Left colon (tissue), 2 donors: ENCODE results near the gene SNAI3. TPM values are rescaled to one million over a fixed set of nuclear protein-coding genes. Genes with fewer than 3 reads are reported as not detected.

Source experiments
- ATAC-seq: fragments of 200-7000 bp; cut with Tn5 transposase; one replicate; pipeline ENCODE4 v1.9.1; 2020; ENCODE audit warnings: mild to moderate bottlenecking, moderate library complexity
- DNase-seq, 2 donors: peaks; one replicate each; pipeline ENCODE4 v3.0.0-alpha.2; 2020
- intact Hi-C, 2 donors: fragments of 100-400 bp; cut with DNase I in 1 of 2; cut with micrococcal nuclease in 1 of 2; formaldehyde crosslinking; loops; one replicate each; pipeline versions ENCODE4 v1.11.2 to v1.14.0; 2022; cut with DNase I, micrococcal nuclease
- total RNA-seq, 2 donors: library from RNA; stranded (reverse); fragmentation: NEBNext Ultra II Directional; extraction: Animal tissue kit (Norgen Biotek cat#: 25700); gene quantifications; one replicate each; pipeline ENCODE4 v1.2.1, GENCODE V29; 2021
- donor health status: DM: no; HTN: no; CAD: no.
- donor health status: DM: yes; HTN: yes; CAD: no.

The SNAI3 gene
- total RNA-seq, 2 donors from 2014 or later = 0.15 to 0.92 TPM

GRCh38 chr16:88722784-88723506 lies 36.6 kb upstream of the SNAI3 start:
- DNase-seq (no peak), ATAC-seq (no peak)
- intact Hi-C loops = no loop called here

GRCh38 chr16:88721815-88722755 lies 35.8 kb upstream of the SNAI3 start:
- ATAC-seq = no peak
- DNase-seq = no peak
- intact Hi-C loops = no loop called here

- no peak for ATAC-seq
- DNase-seq = no peak
- intact Hi-C loops = no loop called here
These were observed 34.9 kb upstream of the SNAI3 start for GRCh38 chr16:88721236-88721635.

- intact Hi-C loops = no loop called here
- ATAC-seq (no peak), DNase-seq (no peak)
These were observed 34.2 kb upstream of the SNAI3 start for GRCh38 chr16:88720396-88720970.

GRCh38 chr16:88719933-88720296 lies 33.6 kb upstream of the SNAI3 start:
- DNase-seq (no peak), ATAC-seq (no peak)
- intact Hi-C loops = no loop called here

- ATAC-seq = peak; percentile 6
- intact Hi-C loops = no loop called here
These were observed 33.1 kb upstream of the SNAI3 start for GRCh38 chr16:88719267-88719932.

GRCh38 chr16:88718178-88718577 lies 31.9 kb upstream of the SNAI3 start:
- intact Hi-C loops = no loop called here
- DNase-seq = no peak
- ATAC-seq = no peak

More at GRCh38 chr16:88719267-88719932, 33.1 kb upstream of the SNAI3 start:
- DNase-seq = peak in 1 of 2 donors; percentile 76

- no peak for DNase-seq
- no peak for ATAC-seq
- intact Hi-C loops = no loop called here
These were observed 30.3 kb upstream of the SNAI3 start for GRCh38 chr16:88716601-88717001.

- ATAC-seq (no peak), DNase-seq (no peak)
- intact Hi-C loops = no loop called here
These were observed 29.9 kb upstream of the SNAI3 start for GRCh38 chr16:88716201-88716600.

GRCh38 chr16:88715312-88716190 lies 29.2 kb upstream of the SNAI3 start:
- ATAC-seq (no peak), DNase-seq (no peak)
- intact Hi-C loops = no loop called here

- intact Hi-C loops = no loop called here
- ATAC-seq = no peak
- no peak for DNase-seq
These were observed 28.4 kb upstream of the SNAI3 start for GRCh38 chr16:88714420-88715302.

- DNase-seq (no peak), ATAC-seq (peak; percentile 71)
- intact Hi-C loops = no loop called here
These were observed 27.5 kb upstream of the SNAI3 start for GRCh38 chr16:88713568-88714419.

GRCh38 chr16:88713054-88713453 lies 26.7 kb upstream of the SNAI3 start:
- no peak for ATAC-seq
- DNase-seq = no peak
- intact Hi-C loops = no loop called here

GRCh38 chr16:88712362-88712979 lies 26.2 kb upstream of the SNAI3 start:
- ATAC-seq (no peak), DNase-seq (no peak)
- intact Hi-C loops = no loop called here

- intact Hi-C loops = no loop called here
- ATAC-seq = no peak
- no peak for DNase-seq
These were observed 25.5 kb upstream of the SNAI3 start for GRCh38 chr16:88711750-88712340.

- ATAC-seq = no peak
- no peak for DNase-seq
- intact Hi-C loops = no loop called here
These were observed 24.2 kb upstream of the SNAI3 start for GRCh38 chr16:88710556-88710955.
